ENCODE measurements around the gene LEO1. TPM values are rescaled to one million over a fixed set of nuclear protein-coding genes. Genes with fewer than 3 reads are reported as not detected.

The LEO1 gene
- total and polyA plus RNA-seq, 4 donors: 11.3 to 23.3 (median 13.9) TPM

DNA sequence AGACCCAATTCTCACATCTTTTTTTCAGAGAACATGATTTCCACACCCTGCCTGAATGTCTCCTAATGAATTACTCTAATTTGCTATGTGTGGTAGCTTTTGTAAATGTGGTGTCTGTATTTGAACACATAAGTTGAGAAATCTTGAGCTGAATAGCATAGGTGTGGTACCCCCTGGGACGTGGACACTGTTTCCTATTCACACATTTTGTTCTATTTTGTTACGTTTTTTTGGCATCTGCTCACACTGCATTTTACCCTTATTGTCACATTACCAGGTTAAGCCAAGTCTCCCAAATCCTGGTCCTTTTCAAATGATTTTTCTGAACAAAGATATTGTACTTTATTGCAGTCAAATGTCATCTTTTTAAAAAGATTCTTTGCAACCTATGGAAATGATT, 40.6 kb upstream of the LEO1 start:
- Histone ChIP-seq H3K4me1 (ENCODE audit: control insufficient read depth in 4 of 4, insufficient read depth in 4 of 4, low read length in 3 of 4) (peaks cover 0 to 6% (median 0%) of the 10 kb centered on the region in 4 donors), H3K9me3 (ENCODE audit: control insufficient read depth in 4 of 4, low read length in 3 of 4) (no peaks in the 10 kb centered on the region), H3K27me3 (ENCODE audit: control insufficient read depth in 4 of 4, insufficient read depth in 4 of 4, low read length in 3 of 4) (no peaks in the 10 kb centered on the region), H3K36me3 (ENCODE audit: control insufficient read depth in 4 of 4, insufficient read depth in 3 of 4, low read depth in 1 of 4, low read length in 3 of 4) (no peaks in the 10 kb centered on the region), H3K9ac (ENCODE audit: low read depth in 1 of 2, low read length in 2 of 2) (no peak overlapping the region), H3K27ac (ENCODE audit: low read depth in 1 of 2, low read length in 2 of 2) (no peak overlapping the region), H3K4me3 (ENCODE audit: low read depth in 1 of 3, low read length in 3 of 3) (no peak overlapping the region)
- DNase-seq (ENCODE audit: low spot score): no peak
- WGBS: 68% methylated on average over 2 of the region's 2 CpGs
- TF ChIP-seq RXRA (IDR thresholded peaks at IDR 0.05) (no peak), YY1 (IDR thresholded peaks at IDR 0.05) (no peak)
- TF ChIP-seq, protein P1, sequence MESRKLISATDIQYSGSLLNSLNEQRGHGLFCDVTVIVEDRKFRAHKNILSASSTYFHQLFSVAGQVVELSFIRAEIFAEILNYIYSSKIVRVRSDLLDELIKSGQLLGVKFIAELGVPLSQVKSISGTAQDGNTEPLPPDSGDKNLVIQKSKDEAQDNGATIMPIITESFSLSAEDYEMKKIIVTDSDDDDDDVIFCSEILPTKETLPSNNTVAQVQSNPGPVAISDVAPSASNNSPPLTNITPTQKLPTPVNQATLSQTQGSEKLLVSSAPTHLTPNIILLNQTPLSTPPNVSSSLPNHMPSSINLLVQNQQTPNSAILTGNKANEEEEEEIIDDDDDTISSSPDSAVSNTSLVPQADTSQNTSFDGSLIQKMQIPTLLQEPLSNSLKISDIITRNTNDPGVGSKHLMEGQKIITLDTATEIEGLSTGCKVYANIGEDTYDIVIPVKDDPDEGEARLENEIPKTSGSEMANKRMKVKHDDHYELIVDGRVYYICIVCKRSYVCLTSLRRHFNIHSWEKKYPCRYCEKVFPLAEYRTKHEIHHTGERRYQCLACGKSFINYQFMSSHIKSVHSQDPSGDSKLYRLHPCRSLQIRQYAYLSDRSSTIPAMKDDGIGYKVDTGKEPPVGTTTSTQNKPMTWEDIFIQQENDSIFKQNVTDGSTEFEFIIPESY (IDR thresholded peaks at IDR 0.05): no peak
- TF ChIP-seq, protein P2, sequence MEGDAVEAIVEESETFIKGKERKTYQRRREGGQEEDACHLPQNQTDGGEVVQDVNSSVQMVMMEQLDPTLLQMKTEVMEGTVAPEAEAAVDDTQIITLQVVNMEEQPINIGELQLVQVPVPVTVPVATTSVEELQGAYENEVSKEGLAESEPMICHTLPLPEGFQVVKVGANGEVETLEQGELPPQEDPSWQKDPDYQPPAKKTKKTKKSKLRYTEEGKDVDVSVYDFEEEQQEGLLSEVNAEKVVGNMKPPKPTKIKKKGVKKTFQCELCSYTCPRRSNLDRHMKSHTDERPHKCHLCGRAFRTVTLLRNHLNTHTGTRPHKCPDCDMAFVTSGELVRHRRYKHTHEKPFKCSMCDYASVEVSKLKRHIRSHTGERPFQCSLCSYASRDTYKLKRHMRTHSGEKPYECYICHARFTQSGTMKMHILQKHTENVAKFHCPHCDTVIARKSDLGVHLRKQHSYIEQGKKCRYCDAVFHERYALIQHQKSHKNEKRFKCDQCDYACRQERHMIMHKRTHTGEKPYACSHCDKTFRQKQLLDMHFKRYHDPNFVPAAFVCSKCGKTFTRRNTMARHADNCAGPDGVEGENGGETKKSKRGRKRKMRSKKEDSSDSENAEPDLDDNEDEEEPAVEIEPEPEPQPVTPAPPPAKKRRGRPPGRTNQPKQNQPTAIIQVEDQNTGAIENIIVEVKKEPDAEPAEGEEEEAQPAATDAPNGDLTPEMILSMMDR (IDR thresholded peaks at IDR 0.05; ENCODE audit: low read depth, low read length, missing input control): no peak

DNA sequence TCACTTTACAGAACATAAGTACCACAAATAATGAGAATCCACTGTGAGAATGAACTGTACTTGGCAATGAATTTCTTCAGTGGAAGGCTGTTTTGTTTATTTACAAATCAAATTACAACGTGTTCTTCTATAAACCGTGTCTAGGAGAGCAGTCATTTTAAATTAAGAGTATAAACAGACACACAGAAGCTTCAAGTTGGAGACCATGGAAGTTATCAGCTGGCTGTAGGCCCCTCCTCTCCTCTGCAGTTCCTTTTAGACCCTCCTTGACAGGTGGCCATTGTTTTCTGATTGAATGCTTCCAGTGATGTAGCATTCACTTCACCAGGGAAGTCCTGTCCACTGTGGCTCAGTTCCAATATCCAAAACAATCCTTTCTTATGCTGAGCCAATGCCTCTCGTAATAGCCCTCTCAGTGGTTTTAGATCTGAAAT, 40.1 kb upstream of the LEO1 start:
- H3K36me3 ChIP-seq (ENCODE audit: control insufficient read depth in 4 of 4, insufficient read depth in 3 of 4, low read depth in 1 of 4, low read length in 3 of 4): no peaks in the 10 kb centered on the region
- no peak for TF ChIP-seq HNF4G (IDR thresholded peaks at IDR 0.05)
- TF ChIP-seq, protein P3, sequence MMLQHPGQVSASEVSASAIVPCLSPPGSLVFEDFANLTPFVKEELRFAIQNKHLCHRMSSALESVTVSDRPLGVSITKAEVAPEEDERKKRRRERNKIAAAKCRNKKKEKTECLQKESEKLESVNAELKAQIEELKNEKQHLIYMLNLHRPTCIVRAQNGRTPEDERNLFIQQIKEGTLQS (IDR thresholded peaks at IDR 0.05): no peak
- no peak for TF ChIP-seq RXRA (IDR thresholded peaks at IDR 0.05)
- TF ChIP-seq FOXA2 (IDR thresholded peaks at IDR 0.05): no peak
- TF ChIP-seq RAD21 (IDR thresholded peaks at IDR 0.05): no peak
- TF ChIP-seq, protein P2 (IDR thresholded peaks at IDR 0.05; ENCODE audit: low read depth, low read length, missing input control): no peak
- 30% methylated on average over 3 of the region's 3 CpGs for WGBS
- no peaks in the 10 kb centered on the region for H3K9me3 ChIP-seq (ENCODE audit: control insufficient read depth in 4 of 4, low read length in 3 of 4)
- H3K4me1 ChIP-seq (ENCODE audit: control insufficient read depth in 4 of 4, insufficient read depth in 4 of 4, low read length in 3 of 4): peaks cover 0 to 6% (median 0%) of the 10 kb centered on the region in 4 donors
- H3K4me3 ChIP-seq (ENCODE audit: low read depth in 1 of 3, low read length in 3 of 3): no peak overlapping the region
- H3K27me3 ChIP-seq (ENCODE audit: control insufficient read depth in 4 of 4, insufficient read depth in 4 of 4, low read length in 3 of 4): no peaks in the 10 kb centered on the region
- H3K27ac ChIP-seq (ENCODE audit: low read depth in 1 of 2, low read length in 2 of 2): no peak overlapping the region
- DNase-seq (ENCODE audit: low spot score): no peak
- peak overlapping the region in 1 of 2 donors; percentile 19 for H3K9ac ChIP-seq (ENCODE audit: low read depth in 1 of 2, low read length in 2 of 2)

Measured in liver (tissue), 9 donors.